Nephron progenitor cell (in vitro differentiated cells): Measurements from ENCODE around the gene TAF1D.

Experiments
- DNase-seq: peaks from one replicate; pipeline ENCODE4 v3.0.0; 2021
- H3K27ac Mint-ChIP-seq: 2 replicates; pipeline ENCODE4 v1.8.0; 2021; ENCODE audit warnings: mild to moderate bottlenecking, moderate library complexity, mixed read lengths
- H3K27me3 Mint-ChIP-seq: 2 replicates; pipeline ENCODE4 v1.8.0; 2021; ENCODE audit warnings: mild to moderate bottlenecking, low read depth, mixed read lengths; ENCODE audit not compliant: poor library complexity
- H3K36me3 Mint-ChIP-seq: 2 replicates; pipeline ENCODE4 v1.8.0; 2021; ENCODE audit warnings: low read depth, mixed read lengths
- H3K4me1 Mint-ChIP-seq: 2 replicates; pipeline ENCODE4 v1.8.0; 2021; ENCODE audit warnings: mixed read lengths
- H3K4me3 Mint-ChIP-seq: 2 replicates; pipeline ENCODE4 v1.8.0; 2021; ENCODE audit warnings: mild to moderate bottlenecking, moderate library complexity, mixed read lengths
- H3K9me3 Mint-ChIP-seq: 2 replicates; pipeline ENCODE4 v1.8.0; 2021; ENCODE audit warnings: mild to moderate bottlenecking, moderate library complexity, mixed read lengths
- TF ChIP-seq, protein P1 (sequence below): fragments of 200-600 bp; sonication (generic); IDR thresholded peaks from 2 replicates; pipeline ENCODE4 v1.5.0; 2021; ENCODE audit warnings: antibody characterized with exemption

The TAF1D gene

DNA sequence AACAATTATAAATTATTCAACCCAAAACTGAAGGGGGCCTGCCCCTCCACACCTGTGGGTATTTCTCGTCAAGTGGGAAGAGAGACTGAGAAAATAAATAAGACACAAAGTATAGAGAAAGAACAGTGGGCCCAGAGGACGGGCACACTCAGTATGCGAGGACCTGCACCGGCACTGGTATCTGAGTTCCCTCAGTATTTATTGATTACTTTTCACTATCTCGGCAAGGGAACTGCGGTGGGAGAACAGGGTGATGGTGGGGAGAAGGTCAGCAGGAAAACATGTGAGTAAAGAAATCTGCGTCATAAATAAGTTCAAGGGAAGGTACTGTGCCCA lies 3.3 kb upstream of the TAF1D start:
- H3K36me3 Mint-ChIP-seq = peaks cover 4% of the 10 kb centered on the region
- TF ChIP-seq, protein P1, sequence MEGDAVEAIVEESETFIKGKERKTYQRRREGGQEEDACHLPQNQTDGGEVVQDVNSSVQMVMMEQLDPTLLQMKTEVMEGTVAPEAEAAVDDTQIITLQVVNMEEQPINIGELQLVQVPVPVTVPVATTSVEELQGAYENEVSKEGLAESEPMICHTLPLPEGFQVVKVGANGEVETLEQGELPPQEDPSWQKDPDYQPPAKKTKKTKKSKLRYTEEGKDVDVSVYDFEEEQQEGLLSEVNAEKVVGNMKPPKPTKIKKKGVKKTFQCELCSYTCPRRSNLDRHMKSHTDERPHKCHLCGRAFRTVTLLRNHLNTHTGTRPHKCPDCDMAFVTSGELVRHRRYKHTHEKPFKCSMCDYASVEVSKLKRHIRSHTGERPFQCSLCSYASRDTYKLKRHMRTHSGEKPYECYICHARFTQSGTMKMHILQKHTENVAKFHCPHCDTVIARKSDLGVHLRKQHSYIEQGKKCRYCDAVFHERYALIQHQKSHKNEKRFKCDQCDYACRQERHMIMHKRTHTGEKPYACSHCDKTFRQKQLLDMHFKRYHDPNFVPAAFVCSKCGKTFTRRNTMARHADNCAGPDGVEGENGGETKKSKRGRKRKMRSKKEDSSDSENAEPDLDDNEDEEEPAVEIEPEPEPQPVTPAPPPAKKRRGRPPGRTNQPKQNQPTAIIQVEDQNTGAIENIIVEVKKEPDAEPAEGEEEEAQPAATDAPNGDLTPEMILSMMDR = no peak
- peaks cover 39% of the 10 kb centered on the region for H3K4me1 Mint-ChIP-seq
- no peaks in the 10 kb centered on the region for H3K9me3 Mint-ChIP-seq
- DNase-seq = no peak
- H3K4me3 Mint-ChIP-seq = no peak overlapping the region
- no peak overlapping the region for H3K27ac Mint-ChIP-seq
- no peaks in the 10 kb centered on the region for H3K27me3 Mint-ChIP-seq

DNA sequence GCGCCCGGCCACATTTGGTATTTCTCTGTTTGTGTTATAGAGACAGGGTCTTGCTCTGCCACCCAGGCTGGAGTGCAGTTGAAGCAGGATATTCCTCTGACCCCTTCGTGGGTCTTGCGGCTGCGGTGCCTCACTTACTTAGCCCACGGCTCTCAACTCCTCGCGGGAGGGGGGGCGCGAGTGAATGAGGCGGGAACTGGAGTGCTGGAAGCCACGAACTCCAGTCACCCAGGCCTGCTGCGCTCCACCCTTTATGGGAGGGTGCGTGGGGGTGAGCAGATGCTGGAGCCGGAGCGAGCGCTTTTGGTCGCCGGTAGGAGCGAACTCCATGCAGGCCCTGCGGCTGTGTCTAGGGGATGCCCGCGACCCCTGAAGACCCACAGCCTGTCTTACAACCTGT lies 2.0 kb upstream of the TAF1D start:
- TF ChIP-seq, protein P1 = no peak
- Mint-ChIP-seq H3K4me1 (peaks cover 53% of the 10 kb centered on the region), H3K27me3 (no peaks in the 10 kb centered on the region), H3K27ac (peak overlapping the region; percentile 69), H3K36me3 (peaks cover 16% of the 10 kb centered on the region), H3K9me3 (no peaks in the 10 kb centered on the region), H3K4me3 (peak overlapping the region; percentile 100)
- peak; percentile 14 for DNase-seq

DNA sequence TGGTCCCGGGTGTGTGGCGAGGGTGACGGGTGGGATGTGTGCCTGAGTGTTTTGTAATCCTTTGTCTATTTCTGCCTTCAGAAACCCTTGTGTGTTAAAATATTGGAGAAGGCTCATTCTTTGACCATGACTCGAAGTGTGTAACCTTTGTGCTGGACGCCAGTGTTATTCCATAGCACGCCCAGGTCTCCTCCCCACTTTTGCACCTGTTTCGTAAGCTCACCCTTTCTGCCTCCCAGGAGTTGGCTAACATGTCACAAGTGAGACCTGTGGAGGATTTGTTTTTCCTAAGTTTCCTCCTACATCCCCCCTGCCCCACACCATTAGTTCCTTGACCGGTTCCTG lies 559 bp upstream of the TAF1D start:
- Mint-ChIP-seq H3K27ac (peak overlapping the region; percentile 100), H3K4me1 (peaks cover 67% of the 10 kb centered on the region), H3K36me3 (peaks cover 30% of the 10 kb centered on the region), H3K27me3 (no peaks in the 10 kb centered on the region), H3K9me3 (no peaks in the 10 kb centered on the region), H3K4me3 (peak overlapping the region; percentile 100)
- TF ChIP-seq, protein P1 = no peak
- no peak for DNase-seq

DNA sequence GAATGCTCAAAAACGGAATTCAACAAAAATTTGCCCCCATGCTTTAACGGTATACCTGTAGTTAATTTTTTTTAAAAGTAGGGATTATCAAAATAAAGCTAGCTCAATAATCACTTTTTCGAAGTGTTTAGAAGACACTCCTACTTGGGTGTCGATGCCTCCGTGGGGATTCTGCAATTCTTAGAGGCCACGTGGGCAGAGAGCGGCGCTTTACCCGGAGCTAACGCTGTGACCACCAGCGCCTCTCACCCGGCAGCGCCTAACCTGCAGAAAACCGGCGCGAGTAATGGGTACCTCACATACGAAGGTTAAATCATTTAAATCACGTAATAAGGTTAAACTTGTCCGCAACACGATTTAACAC lies 583 bp downstream of the TAF1D start:
- TF ChIP-seq, protein P1 = no peak
- Mint-ChIP-seq H3K36me3 (peaks cover 42% of the 10 kb centered on the region), H3K4me1 (peaks cover 78% of the 10 kb centered on the region), H3K9me3 (no peaks in the 10 kb centered on the region), H3K27me3 (no peaks in the 10 kb centered on the region), H3K4me3 (peak overlapping the region; percentile 100), H3K27ac (peak overlapping the region; percentile 100)
- DNase-seq = peak; percentile 50

DNA sequence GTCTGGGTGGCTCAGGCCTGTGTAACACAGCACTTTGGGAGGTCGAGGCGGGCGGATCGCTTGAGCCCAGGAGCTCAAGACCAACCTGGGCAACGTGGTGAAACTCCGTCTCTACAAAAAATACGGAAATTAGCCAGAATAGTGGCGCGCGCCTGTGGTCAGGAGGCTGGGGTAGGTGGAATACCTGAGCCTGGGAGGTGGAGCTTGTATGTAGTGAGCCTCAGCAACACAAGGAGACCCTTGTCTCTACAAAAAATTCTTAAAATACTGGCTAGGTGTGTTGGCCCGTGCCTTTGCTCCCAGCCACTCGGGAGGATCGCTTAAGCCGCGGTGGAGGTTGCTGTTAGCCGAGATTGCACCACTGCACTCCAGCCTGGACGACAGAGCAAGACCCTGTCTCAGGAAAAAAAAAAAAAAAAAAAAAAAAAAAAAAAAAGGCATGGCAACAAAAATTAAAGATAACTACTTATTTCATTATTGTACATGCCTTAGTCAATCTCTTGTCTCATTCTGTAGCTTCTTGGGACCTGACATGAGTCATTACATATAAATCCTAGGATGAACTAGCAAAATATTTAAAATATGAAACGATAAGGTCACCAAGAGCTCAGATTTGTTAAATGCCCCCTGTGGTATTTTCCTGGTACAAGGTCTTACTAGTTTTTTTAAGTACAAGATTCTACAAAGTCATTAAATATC lies 1.1 kb downstream of the TAF1D start:
- peaks cover 44% of the 10 kb centered on the region for H3K36me3 Mint-ChIP-seq
- H3K27ac Mint-ChIP-seq = peak overlapping the region; percentile 100
- H3K27me3 Mint-ChIP-seq = no peaks in the 10 kb centered on the region
- TF ChIP-seq, protein P1 = no peak
- DNase-seq = peak; percentile 16
- peak overlapping the region; percentile 100 for H3K4me3 Mint-ChIP-seq
- H3K4me1 Mint-ChIP-seq = peaks cover 74% of the 10 kb centered on the region
- no peaks in the 10 kb centered on the region for H3K9me3 Mint-ChIP-seq

DNA sequence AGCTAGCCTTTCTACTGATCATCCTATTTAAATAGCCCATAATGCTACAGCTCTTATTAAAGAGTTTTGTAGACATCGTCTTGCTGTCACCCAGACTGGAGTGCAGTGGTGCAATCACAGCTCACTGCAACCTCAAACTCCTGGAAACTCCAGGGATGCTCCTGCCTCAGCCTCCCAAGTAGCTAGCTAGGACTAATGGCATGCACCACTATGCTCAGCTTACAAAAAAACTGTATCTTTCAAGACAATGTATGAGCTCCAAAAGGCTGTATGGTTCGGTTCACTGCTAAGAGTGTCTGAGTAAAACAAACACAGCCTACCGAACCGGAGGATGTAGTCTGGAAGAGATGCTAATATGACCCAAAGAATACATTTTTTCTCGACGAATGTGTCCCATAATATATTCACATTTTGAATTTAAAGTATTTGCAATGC lies 2.6 kb downstream of the TAF1D start:
- peaks cover 62% of the 10 kb centered on the region for H3K4me1 Mint-ChIP-seq
- TF ChIP-seq, protein P1 = no peak
- H3K4me3 Mint-ChIP-seq = peak overlapping the region; percentile 100
- DNase-seq = no peak
- peaks cover 57% of the 10 kb centered on the region for H3K36me3 Mint-ChIP-seq
- H3K27ac Mint-ChIP-seq = no peak overlapping the region
- H3K27me3 Mint-ChIP-seq = no peaks in the 10 kb centered on the region
- H3K9me3 Mint-ChIP-seq = no peaks in the 10 kb centered on the region
